Smooth muscle cell (in vitro differentiated cells): ENCODE data around the gene NBEA. TPM values are rescaled to one million over a fixed set of nuclear protein-coding genes. Genes with fewer than 3 reads are reported as not detected.

Experiments
- DNase-seq: peaks from one replicate; lab custom pipeline; 2025; ENCODE audit not compliant: unreplicated experiment; lab: John Stamatoyannopoulos, UW
- H2AFZ ChIP-seq: fragments of 200-600 bp; sonication (generic); 2 replicates; pipeline ENCODE4 v1.6.0; 2016; ENCODE audit warnings: antibody characterized with exemption, low read depth, mild to moderate bottlenecking
- H3F3A ChIP-seq: fragments of 200-600 bp; sonication (generic); 2 replicates; pipeline ENCODE4 v1.6.0; 2017; ENCODE audit warnings: antibody characterized with exemption, low read depth
- H3K27ac ChIP-seq: fragments of 200-600 bp; sonication (generic); 2 replicates; pipeline ENCODE4 v1.5.1; 2016; ENCODE audit warnings: low read depth, mild to moderate bottlenecking
- H3K27me3 ChIP-seq: fragments of 200-600 bp; sonication (generic); 2 replicates; pipeline ENCODE4 v1.6.1; 2016; ENCODE audit warnings: low read depth, mild to moderate bottlenecking
- H3K36me3 ChIP-seq: fragments of 200-600 bp; sonication (generic); 2 replicates; pipeline ENCODE4 v1.5.1; 2016; ENCODE audit warnings: low read depth
- H3K4me1 ChIP-seq: fragments of 200-600 bp; sonication (generic); 2 replicates; pipeline ENCODE4 v1.5.1; 2016; ENCODE audit warnings: low read depth
- H3K4me2 ChIP-seq: fragments of 200-600 bp; sonication (generic); 2 replicates; pipeline ENCODE4 v1.6.0; 2016; ENCODE audit warnings: mild to moderate bottlenecking
- H3K4me3 ChIP-seq: fragments of 200-600 bp; sonication (generic); 2 replicates; pipeline ENCODE4 v1.5.1; 2016; ENCODE audit warnings: mild to moderate bottlenecking
- H3K79me2 ChIP-seq: fragments of 200-600 bp; sonication (generic); 2 replicates; pipeline ENCODE4 v1.6.0; 2016; ENCODE audit warnings: low read depth, mild to moderate bottlenecking
- H3K9ac ChIP-seq: fragments of 200-600 bp; sonication (generic); 2 replicates; pipeline ENCODE4 v1.6.0; 2016; ENCODE audit warnings: low read depth
- H3K9me3 ChIP-seq: fragments of 200-600 bp; sonication (generic); replicated peaks from 2 replicates; pipeline ENCODE4 v1.5.1; 2016; ENCODE audit warnings: low read depth
- H4K20me1 ChIP-seq: fragments of 200-600 bp; sonication (generic); 2 replicates; pipeline ENCODE4 v1.6.0; 2016; ENCODE audit warnings: low read depth
- WGBS: methylation state at CpG from one replicate; pipeline ENCODE4 v1.1.7; 2016; ENCODE audit warnings: low lambda C conversion rate; 5-methylcytosine and 5-hydroxymethylcytosine counted together
- polyA plus RNA-seq: library from polyadenylated mRNA; unstranded; fragments of >200 nt; fragmentation: Nextera tagmentation; extraction: Ambion mirVana; gene quantifications from 2 replicates; pipeline ENCODE4 v1.2.1, GENCODE V29; 2016
- total RNA-seq: library from RNA; depleted of rRNA; stranded (reverse); fragments of >200 nt; gene quantifications from 2 replicates; pipeline ENCODE4 v1.2.3, GENCODE V29; 2014
- TF ChIP-seq, protein P1 (sequence below): fragments of 200-600 bp; sonication (generic); IDR thresholded peaks from 2 replicates; pipeline ENCODE4 v1.5.1; 2017; ENCODE audit warnings: borderline replicate concordance, mild to moderate bottlenecking, antibody characterized with exemption; ENCODE audit not compliant: insufficient read depth, poor library complexity, severe bottlenecking

Gene NBEA
- total and polyA plus RNA-seq, 2 experiments from 2014 or later, result 3.6 to 11.7 TPM

DNA sequence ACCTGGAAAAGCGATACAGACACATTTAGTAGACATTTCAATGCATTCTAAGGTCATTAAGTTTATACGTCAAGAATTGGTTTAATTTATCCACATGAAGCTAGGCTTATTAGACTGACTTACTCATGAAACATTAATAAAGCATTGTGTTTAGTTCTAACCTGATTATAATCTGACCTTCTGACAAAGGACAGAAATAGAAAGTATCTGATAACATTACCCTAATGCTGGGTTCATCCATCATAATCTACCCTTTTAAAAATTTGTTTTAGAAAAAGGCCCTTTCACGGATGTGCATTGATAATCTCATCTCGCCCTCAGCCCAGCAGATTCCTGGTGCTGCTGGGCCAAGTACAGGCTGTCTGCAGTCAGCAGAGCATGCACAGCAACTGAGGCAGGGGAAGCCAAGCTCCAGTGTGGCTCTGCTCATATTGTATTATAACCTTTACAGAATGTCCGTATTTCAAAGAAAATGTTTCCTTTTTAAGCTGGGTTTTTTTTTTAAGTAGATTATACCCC, 676.6 kb downstream of the NBEA start:
- H3K9me3 ChIP-seq, result no peaks in the 10 kb centered on the region
- no peak overlapping the region for H3K27ac ChIP-seq
- TF ChIP-seq, protein P1, sequence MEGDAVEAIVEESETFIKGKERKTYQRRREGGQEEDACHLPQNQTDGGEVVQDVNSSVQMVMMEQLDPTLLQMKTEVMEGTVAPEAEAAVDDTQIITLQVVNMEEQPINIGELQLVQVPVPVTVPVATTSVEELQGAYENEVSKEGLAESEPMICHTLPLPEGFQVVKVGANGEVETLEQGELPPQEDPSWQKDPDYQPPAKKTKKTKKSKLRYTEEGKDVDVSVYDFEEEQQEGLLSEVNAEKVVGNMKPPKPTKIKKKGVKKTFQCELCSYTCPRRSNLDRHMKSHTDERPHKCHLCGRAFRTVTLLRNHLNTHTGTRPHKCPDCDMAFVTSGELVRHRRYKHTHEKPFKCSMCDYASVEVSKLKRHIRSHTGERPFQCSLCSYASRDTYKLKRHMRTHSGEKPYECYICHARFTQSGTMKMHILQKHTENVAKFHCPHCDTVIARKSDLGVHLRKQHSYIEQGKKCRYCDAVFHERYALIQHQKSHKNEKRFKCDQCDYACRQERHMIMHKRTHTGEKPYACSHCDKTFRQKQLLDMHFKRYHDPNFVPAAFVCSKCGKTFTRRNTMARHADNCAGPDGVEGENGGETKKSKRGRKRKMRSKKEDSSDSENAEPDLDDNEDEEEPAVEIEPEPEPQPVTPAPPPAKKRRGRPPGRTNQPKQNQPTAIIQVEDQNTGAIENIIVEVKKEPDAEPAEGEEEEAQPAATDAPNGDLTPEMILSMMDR, result no peak
- no peak overlapping the region for H3K9ac ChIP-seq
- H3F3A ChIP-seq, result no peaks in the 10 kb centered on the region
- H2AFZ ChIP-seq, result no peak overlapping the region
- no peaks in the 10 kb centered on the region for H4K20me1 ChIP-seq
- WGBS, result 93% methylated on average over 5 of the region's 5 CpGs
- H3K27me3 ChIP-seq, result no peaks in the 10 kb centered on the region
- no peaks in the 10 kb centered on the region for H3K36me3 ChIP-seq
- H3K4me3 ChIP-seq, result no peak overlapping the region
- H3K4me1 ChIP-seq, result no peaks in the 10 kb centered on the region
- no peaks in the 10 kb centered on the region for H3K79me2 ChIP-seq
- H3K4me2 ChIP-seq, result no peak overlapping the region
- no peak for DNase-seq

DNA sequence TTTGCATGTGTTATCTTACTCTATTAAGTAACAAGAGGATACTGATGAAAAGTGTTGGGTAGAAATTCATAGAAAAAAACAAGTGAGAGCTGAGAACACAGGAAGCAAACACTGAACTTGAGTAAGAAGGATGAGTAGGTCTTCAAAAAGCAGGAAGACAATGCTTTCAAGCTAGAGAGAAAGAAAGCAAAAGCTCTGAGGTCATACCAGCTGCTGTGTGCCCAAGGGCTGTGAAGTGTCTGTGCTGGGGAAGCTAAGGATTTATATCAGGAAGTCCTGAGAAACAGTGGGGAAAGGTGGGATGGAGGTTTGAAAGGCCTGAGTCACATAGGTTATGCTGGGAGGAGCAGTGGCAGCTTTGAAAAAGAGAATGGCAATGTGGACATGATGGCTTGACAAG, 679.9 kb downstream of the NBEA start:
- DNase-seq, result no peak
- no peaks in the 10 kb centered on the region for H3K79me2 ChIP-seq

GRCh38 chr13:35629026-35629425, 687.0 kb downstream of the NBEA start:
- no peaks in the 10 kb centered on the region for H3K27me3 ChIP-seq
- no peaks in the 10 kb centered on the region for H3F3A ChIP-seq
- 96% methylated on average over 2 of the region's 2 CpGs for WGBS
- H3K4me2 ChIP-seq, result no peak overlapping the region
- H3K4me3 ChIP-seq, result no peak overlapping the region
- DNase-seq, result no peak
- no peaks in the 10 kb centered on the region for H3K79me2 ChIP-seq
- H3K9ac ChIP-seq, result no peak overlapping the region
- TF ChIP-seq, protein P1, result no peak
- H3K27ac ChIP-seq, result no peak overlapping the region
- no peaks in the 10 kb centered on the region for H3K36me3 ChIP-seq
- no peaks in the 10 kb centered on the region for H3K9me3 ChIP-seq
- H2AFZ ChIP-seq, result no peak overlapping the region
- no peaks in the 10 kb centered on the region for H4K20me1 ChIP-seq
- no peaks in the 10 kb centered on the region for H3K4me1 ChIP-seq

More for the DNA sequence above, 679.9 kb downstream of the NBEA start:
- Histone ChIP-seq H3K4me2 (no peak overlapping the region), H3K36me3 (no peaks in the 10 kb centered on the region), H3K9me3 (no peaks in the 10 kb centered on the region), H4K20me1 (no peaks in the 10 kb centered on the region), H3K27me3 (no peaks in the 10 kb centered on the region), H3K27ac (no peak overlapping the region), H3F3A (no peaks in the 10 kb centered on the region), H2AFZ (no peak overlapping the region), H3K4me1 (no peaks in the 10 kb centered on the region), H3K4me3 (no peak overlapping the region), H3K9ac (no peak overlapping the region)
- TF ChIP-seq, protein P1, result no peak

- Histone ChIP-seq H3K79me2 (no peaks in the 10 kb centered on the region), H3K9ac (no peak overlapping the region), H3K9me3 (no peaks in the 10 kb centered on the region), H4K20me1 (no peaks in the 10 kb centered on the region), H3K4me3 (no peak overlapping the region), H3F3A (no peaks in the 10 kb centered on the region), H3K4me2 (no peak overlapping the region), H3K27me3 (no peaks in the 10 kb centered on the region), H3K4me1 (no peaks in the 10 kb centered on the region), H2AFZ (no peak overlapping the region), H3K27ac (no peak overlapping the region), H3K36me3 (no peaks in the 10 kb centered on the region)
- WGBS, result 57% methylated on average over 5 of the region's 5 CpGs
- no peak for DNase-seq
- TF ChIP-seq, protein P1, result peak; percentile 78
Observed at GRCh38 chr13:35630551-35631275, 688.6 kb downstream of the NBEA start.
